ENCODE data around the gene PRRX2.
"Not testable (repeated sequence)": the region's sequence is repeated elsewhere in the genome, so short reads cannot be mapped to it uniquely, and the experiment has no call there.

Gene PRRX2

DNA sequence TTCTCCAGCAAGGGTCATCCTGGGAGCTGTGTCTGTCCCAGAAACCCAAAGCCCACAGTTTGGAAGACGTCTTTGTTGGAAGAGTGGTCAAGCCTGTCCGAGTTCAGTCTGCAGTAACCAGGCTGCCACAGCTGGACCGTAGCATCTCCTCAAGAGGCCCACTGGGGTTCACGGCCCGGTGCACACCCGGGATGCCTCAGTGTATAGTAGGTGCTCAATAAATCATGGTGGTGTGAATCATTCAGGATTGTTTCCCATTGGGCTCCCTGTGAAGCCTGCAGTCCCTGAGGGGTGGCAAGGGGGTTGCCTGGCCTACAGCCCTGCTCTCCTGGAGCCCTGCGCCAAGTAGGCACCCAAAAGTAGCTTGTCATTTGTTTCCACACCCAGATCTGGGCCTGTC lies 10.3 kb upstream of the PRRX2 start:
- DNase-seq (ENCODE audit: low spot score) = no peak

- DNase-seq (ENCODE audit: low spot score) = no peak
Observed at GRCh38 chr9:129655696-129656095, 9.8 kb upstream of the PRRX2 start.

DNA sequence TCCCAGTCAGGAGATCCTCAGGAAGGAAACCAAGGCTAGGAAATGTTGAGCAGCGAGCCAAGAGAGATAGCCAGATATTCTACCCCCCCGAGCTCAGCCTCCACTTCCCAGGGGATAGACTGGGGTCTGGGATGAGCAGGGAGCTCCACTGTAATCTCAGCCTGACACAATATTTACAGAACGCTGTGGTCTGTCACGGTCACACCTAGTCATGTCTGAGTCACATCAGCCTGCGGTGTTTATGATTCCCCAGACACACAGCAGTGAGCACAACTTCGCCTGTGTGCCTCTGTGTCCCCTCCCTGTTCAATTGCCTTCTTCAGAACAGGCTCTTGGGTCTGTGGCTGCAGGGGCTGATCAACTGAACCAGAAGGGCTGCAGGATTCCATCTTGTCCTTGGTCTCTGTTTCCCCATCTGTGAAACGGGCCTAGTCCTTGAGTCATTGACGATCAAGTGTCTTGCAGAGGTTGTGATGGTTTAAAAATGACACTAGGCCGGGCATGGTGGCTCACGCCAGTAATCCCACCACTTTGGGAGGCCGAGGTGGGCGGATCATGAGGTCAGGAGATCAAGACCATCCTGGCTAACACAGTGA lies 8.6 kb upstream of the PRRX2 start:
- no peak for DNase-seq (ENCODE audit: low spot score)

DNA sequence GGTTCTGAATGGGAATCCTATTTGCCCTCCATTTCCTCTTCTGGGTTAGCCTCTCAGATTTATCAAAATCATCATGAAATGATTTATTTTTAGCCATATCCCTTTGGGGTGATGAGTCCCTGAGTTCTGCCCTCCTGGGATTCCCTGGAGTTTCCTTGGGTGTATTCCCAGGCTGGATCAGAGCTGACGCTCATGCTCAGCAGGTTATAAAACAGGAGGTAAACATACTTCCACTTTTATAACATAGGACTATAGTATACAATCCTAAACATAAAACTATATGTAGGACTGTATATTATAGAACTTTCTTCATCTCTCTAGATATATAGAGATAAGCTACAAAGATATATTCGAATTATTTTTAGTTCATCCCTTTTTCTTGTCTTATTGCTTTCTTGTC lies 4.4 kb upstream of the PRRX2 start:
- DNase-seq (ENCODE audit: low spot score) = no peak

GRCh38 chr9:129662239-129662638 lies 3.2 kb upstream of the PRRX2 start:
- not testable (repeated sequence) for DNase-seq (ENCODE audit: low spot score)

GRCh38 chr9:129664746-129665388 lies 580 bp upstream of the PRRX2 start:
- DNase-seq (ENCODE audit: low spot score) = no peak

GRCh38 chr9:129665814-129666520 lies 520 bp downstream of the PRRX2 start:
- DNase-seq (ENCODE audit: low spot score) = no peak

DNA sequence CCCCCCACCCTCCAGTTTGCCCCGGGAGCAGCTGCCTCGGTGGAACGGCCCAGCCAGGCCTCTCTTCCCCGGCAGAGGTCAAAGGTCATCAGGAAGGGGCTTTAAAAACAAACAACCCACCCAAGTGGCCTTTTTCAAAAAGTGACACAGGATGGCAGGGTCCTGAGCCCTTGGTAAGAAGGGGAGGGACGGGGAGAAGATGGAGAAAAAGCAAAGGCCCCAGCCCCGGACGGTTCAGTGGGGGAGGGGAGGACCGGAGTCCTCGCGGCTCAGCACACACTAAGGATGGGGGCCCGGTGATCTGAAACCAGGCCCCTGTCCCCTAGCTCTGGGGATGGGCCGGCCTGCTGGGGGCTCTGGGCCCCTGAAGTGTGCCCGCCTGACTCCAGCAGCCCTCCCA lies 1.1 kb downstream of the PRRX2 start:
- DNase-seq (ENCODE audit: low spot score) = no peak

DNA sequence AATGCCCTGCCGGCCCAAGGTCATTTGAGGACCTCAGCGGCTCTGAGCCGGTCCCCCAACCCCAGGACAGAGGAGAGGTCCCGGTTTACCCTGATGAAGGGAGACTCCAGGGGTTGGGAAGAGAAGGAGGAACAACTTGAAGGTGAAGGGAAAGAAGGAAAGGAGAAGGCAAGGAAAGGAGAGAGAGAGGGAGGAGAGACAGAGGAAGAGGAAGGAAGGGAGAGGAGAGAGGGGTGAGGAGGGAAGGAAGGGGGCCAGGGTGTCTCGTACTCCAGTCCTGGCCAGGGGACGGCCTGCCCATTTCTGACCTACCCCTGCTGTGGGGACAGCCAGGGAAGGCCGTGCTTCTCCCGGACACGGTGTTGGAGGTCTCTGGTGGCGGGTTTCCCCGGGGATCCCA lies 1.9 kb downstream of the PRRX2 start:
- DNase-seq (ENCODE audit: low spot score) = no peak

- no peak for DNase-seq (ENCODE audit: low spot score)
Observed at GRCh38 chr9:129667850-129668249, 2.4 kb downstream of the PRRX2 start.

DNA sequence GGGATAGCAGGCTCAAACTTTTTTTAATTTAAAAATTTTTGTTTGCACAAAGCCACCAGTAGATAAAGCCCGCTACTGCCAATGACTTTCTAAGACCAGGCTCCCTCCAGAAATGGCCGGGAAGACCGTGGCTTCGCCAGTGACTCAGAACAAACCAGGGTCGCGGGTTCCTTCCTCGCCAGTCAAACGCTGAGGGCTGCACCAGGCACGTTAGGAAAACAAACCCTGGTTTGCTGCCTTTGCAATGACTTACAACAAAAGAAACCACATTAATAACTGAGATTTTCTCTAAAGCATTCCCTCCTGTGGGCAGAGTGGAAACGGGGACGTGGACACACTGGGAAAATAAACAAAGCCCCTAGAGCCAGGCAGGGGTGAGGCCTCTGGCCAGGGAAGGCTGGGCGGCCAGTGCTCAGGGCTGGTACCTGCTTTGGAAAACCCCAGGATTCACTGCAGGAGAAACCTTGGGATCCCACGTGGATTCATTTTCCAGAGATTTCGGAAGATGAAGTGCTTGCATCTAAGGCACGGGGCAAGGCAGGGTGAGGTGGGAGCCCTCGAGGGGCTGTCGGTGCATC lies 3.8 kb downstream of the PRRX2 start:
- no peak for DNase-seq (ENCODE audit: low spot score)

DNA sequence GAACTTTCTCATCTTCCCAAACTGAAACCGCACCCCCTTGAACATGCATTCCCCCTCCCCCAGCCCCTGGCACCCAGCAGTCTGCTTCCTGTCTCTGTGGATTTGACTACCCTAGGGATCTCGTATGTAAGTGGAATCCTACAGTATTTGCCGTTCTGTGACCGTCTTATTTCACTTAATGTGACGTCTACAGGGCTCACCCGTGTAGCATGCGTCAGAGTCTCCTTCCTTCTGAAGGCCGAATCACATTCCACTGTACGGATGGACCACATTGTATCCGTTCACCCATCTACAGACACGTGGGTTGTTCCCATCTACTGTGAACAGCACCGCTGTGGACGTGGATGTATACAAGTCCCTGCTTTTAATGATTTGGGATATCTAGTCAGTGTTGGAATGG lies 4.5 kb downstream of the PRRX2 start:
- no peak for DNase-seq (ENCODE audit: low spot score)

GRCh38 chr9:129671065-129671464 lies 5.6 kb downstream of the PRRX2 start:
- no peak for DNase-seq (ENCODE audit: low spot score)

DNA sequence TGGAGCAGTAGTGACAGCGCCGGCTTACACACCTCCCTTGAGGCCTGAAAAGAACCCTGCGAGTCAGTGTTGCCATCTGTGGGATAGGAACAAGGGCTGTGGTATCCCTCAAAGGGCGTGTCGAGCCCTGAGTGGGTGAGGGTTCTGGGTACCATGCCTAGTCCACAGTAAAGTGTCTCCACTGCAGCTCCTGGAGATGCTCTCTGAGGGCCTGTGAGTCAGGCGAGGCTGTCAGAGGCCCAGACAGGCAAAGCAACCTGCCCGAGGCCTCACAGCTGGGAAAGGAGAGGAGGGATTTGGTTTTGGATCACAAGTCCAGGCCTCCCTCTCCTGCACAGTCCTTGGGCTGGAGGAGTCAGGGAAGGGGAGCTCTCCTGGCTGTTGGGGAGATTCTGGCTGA lies 6.1 kb downstream of the PRRX2 start:
- no peak for DNase-seq (ENCODE audit: low spot score)

- DNase-seq (ENCODE audit: low spot score) = no peak
Observed at GRCh38 chr9:129672702-129673101, 7.3 kb downstream of the PRRX2 start.

DNA sequence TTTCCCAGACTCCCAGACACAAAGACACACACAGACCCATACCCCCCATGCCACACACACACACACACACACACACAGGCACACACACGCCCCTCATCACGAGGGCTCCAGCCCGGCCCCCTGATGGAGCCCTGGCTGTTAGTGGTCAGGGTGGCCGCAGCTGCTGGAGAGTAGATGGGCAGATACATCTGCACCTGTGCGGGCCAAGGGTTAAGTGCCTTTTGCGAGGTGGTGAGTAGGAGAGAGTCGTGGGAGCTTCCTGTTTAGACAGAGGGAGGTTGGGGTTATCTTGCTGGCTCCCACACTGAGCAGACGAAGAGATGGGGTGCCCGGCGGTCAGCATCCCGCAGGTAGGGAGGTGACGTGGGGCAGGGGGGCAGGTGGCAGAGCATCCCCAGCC lies 8.2 kb downstream of the PRRX2 start:
- no peak for DNase-seq (ENCODE audit: low spot score)

GRCh38 chr9:129674229-129674628 lies 8.8 kb downstream of the PRRX2 start:
- no peak for DNase-seq (ENCODE audit: low spot score)

DNA sequence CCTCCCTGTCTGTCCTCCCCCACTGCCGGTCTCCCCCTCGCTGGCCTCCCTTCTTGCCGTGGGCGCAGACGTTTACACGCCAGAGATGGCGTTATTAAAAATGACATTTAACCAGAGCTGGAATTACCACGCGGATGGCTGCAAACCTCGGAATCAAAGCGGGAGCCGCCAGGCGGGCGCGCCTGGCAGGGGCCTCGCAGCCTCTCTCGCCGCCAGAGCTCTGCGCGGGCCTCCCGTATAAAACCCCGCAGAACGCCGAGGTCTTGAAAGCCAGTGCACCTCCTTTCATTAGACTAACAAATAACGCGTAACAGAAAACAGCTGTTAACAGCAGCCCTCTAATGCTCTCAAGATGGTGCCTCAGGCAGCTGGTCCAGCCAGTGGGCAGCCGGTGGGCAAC lies 10.2 kb downstream of the PRRX2 start:
- DNase-seq (ENCODE audit: low spot score) = no peak

- no peak for DNase-seq (ENCODE audit: low spot score)
Observed at GRCh38 chr9:129676287-129676686, 10.8 kb downstream of the PRRX2 start.

- DNase-seq (ENCODE audit: low spot score) = no peak
Observed at GRCh38 chr9:129676975-129677374, 11.5 kb downstream of the PRRX2 start.

DNA sequence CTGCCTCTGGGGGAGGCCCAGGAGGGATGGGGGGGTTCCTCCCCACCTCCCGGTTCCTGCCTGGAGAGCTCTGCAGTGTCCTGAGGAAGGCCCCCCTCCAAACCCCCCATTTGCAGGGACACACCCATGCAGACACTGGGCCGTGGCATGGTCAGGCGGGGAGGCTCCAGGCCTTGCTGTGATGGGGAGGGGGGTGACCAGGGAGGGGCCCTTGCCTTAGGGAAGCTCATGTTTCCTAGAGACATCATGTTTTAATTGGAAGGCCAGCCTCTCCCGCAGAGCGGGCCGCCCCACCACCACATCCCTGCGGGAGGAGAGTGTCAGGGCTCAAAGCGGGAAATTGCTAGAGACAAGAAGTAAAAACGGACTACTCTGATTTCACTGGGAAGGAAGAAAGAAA lies 12.0 kb downstream of the PRRX2 start:
- no peak for DNase-seq (ENCODE audit: low spot score)

GRCh38 chr9:129678844-129679243 lies 13.4 kb downstream of the PRRX2 start:
- no peak for DNase-seq (ENCODE audit: low spot score)

- DNase-seq (ENCODE audit: low spot score) = no peak
Observed at GRCh38 chr9:129679537-129679936, 14.1 kb downstream of the PRRX2 start.

All from Ammon's horn (tissue), 1 donor.